GM10847 (cell line): Measurements from ENCODE around the gene CDC40.

ENCODE experiments used
- POLR2A ChIP-seq: IDR thresholded peaks from 2 replicates; pipeline ENCODE4 v1.6.1; 2011; ENCODE audit not compliant: insufficient read length; ENCODE audit errors: extremely low read depth

The CDC40 gene

GRCh38 chr6:110180228-110181008 is at the start of gene CDC40:
Gene CDC40 (plus strand): TSS chr6:110180427. CDS start chr6:110180445, 18 bp downstream.
- TF ChIP-seq POLR2A = peak; percentile 62

- TF ChIP-seq POLR2A = no peak
Observed at GRCh38 chr6:110137924-110138887, 42.0 kb upstream of the CDC40 start.

- TF ChIP-seq POLR2A = no peak
Observed at GRCh38 chr6:110139052-110139451, 41.2 kb upstream of the CDC40 start.

- no peak for TF ChIP-seq POLR2A
Observed at GRCh38 chr6:110140650-110141049, 39.6 kb upstream of the CDC40 start.

GRCh38 chr6:110147870-110148269 is 32.4 kb upstream of the CDC40 start:
- no peak for TF ChIP-seq POLR2A

- no peak for TF ChIP-seq POLR2A
Observed at GRCh38 chr6:110158479-110158878, 21.7 kb upstream of the CDC40 start.

GRCh38 chr6:110170081-110170480 is 10.1 kb upstream of the CDC40 start:
- TF ChIP-seq POLR2A = no peak

- no peak for TF ChIP-seq POLR2A
Observed at GRCh38 chr6:110173506-110174132, 6.6 kb upstream of the CDC40 start.

- no peak for TF ChIP-seq POLR2A
Observed at GRCh38 chr6:110178626-110179405, 1.4 kb upstream of the CDC40 start.

- no peak for TF ChIP-seq POLR2A
Observed at GRCh38 chr6:110179406-110180227, 610 bp upstream of the CDC40 start, which contains the start of gene WASF1. Gene WASF1 (minus strand): TSS chr6:110179670. CDS start chr6:110127601, 52,069 bp downstream.

- TF ChIP-seq POLR2A = no peak
Observed at GRCh38 chr6:110181131-110182030, 1.2 kb downstream of the CDC40 start.

GRCh38 chr6:110183292-110183885 is 3.2 kb downstream of the CDC40 start:
- TF ChIP-seq POLR2A = no peak
